GM21515 (cell line): Measurements from ENCODE around the gene KRT16.
"Not testable (repeated sequence)": the region's sequence is repeated elsewhere in the genome, so short reads cannot be mapped to it uniquely, and the experiment has no call there.

Experiments
- ATAC-seq: cut with Tn5 transposase; IDR thresholded peaks from one replicate; pipeline ENCODE4 v1.9.1; 2021; ENCODE audit not compliant: unreplicated experiment

The KRT16 gene

GRCh38 chr17:41617136-41617535 lies 4.6 kb upstream of the KRT16 start:
- ATAC-seq, result no peak

GRCh38 chr17:41616486-41616885 lies 3.9 kb upstream of the KRT16 start:
- ATAC-seq, result not testable (repeated sequence)

DNA sequence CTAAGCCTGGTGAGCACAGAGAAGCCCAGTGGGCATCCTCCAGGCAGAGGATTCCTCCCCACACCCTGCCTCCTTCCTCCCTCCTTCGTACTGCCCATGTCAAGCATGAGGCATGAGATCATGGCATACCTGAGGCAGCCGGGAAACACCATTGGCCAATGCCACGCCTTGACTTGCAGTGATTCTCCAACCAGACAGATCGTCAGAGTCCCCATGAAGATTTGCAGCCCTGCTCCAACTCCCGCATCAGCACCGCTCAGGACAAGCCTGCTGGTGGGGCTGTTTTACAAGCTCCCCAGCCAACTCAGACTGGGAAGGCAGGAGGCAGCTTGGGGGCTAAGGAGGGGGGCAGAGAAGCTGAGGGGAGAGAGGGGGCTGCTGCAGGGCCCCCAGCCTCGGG lies 2.9 kb upstream of the KRT16 start:
- no peak for ATAC-seq

DNA sequence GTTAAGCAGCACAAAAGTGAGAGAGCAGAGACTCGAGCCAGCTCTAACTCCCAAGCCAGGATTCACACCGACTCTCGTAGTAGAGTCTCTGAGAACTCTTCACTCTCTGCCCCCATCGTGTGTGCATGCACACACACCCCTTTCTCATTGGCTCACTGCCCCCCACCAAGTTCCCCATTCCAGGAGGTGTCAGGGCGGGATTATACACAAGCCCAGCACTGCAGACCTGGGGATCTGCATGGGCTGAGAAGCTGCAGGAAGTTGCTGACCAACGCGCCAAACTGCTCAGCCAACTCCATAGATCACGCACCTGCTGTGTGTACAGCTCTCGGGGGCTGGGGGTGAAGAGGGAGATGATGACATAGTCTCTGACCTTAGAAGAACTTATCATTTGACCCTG lies 2.2 kb upstream of the KRT16 start:
- not testable (repeated sequence) for ATAC-seq

GRCh38 chr17:41614098-41614497 lies 1.5 kb upstream of the KRT16 start:
- ATAC-seq, result no peak

DNA sequence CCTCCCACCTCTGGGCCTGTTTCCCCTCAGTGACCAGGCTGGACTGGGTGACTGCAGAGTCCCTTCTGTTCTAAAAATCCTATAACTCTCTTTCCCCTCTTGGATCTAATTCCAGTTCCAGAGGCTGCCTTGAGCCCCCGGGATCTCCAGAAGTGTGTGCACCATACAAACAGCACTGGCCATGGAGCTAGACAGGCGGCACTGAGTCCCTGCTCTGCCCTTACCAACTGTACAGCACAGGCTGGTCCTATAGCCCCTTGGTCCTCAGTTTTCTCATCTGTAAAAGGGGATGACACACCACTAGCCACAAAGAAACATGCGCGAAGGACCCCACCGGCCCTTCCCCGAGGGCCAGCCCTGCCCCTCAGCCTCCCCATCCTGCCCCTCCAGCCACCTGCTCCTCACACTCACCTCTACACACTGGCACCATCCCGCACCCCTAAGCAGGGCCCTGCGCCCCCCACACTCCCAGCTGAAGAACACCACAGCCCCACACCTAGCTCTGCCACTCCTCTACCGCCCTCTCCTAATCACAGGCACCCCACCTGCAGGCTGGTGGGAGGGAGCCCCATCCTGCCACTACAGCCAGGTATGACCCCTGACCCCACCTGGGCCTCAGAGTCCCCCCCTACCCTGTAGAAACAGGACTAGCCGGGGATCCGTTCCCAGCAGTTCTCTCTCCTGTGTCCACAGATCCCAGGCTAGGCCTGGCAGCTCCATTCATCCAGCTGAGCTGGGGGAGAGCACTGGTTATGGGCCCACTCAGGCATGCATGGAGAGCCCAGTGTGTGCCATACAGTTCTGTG lies 913 bp upstream of the KRT16 start:
- no peak for ATAC-seq

DNA sequence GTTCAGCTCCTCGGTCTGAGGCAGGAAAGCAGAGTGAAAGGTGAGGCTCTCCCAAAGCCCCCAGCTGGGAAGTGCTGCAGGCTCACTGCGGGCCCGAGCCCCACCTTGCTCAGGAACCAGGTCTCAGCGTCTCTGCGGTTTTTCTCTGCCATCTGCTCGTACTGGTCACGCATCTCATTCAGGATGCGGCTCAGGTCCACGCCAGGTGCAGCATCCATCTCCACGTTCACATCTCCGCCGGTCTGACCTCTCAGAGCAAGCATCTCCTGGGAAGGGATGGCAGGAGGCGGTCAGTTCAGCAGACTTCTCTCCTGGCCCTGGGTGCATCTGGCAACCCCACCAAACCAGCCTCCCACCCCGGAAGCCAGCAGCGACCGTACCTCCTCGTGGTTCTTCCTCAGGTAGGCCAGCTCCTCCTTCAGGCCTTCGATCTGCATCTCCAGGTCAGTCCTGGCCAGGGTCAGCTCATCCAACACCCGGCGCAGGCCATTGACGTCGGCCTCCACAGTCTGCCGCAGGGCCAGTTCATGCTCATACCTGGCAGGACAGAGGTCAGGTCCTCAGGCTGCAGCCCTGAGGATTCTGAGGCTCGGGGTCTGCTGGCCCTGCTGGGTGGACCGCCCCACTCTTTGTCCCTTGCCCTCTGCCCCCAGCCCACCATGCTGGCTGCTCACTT lies 1.5 kb downstream of the KRT16 start:
- no peak for ATAC-seq

GRCh38 chr17:41610061-41610517 lies 2.5 kb downstream of the KRT16 start:
- ATAC-seq, result not testable (repeated sequence)

- not testable (repeated sequence) for ATAC-seq
Measured at GRCh38 chr17:41606930-41607329, 5.6 kb downstream of the KRT16 start.

DNA sequence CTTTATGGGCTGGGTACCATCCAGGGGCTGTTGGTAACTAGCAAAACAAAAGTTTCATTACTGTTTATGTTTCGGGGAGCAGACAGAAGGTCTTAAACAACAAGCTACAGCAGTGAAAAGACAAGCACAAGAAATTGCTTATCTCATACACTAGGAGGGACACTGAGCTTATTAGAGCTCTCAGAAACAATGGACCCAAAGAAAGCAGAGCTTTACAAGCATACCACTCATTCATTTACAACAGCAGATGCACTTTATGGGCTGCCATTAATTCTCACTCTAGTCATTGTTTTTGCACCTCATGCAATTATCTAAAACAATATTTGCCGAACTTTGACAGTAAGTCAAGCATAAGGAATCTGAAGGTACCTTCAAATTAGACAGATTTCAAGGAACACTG lies 10.0 kb downstream of the KRT16 start:
- ATAC-seq, result no peak

DNA sequence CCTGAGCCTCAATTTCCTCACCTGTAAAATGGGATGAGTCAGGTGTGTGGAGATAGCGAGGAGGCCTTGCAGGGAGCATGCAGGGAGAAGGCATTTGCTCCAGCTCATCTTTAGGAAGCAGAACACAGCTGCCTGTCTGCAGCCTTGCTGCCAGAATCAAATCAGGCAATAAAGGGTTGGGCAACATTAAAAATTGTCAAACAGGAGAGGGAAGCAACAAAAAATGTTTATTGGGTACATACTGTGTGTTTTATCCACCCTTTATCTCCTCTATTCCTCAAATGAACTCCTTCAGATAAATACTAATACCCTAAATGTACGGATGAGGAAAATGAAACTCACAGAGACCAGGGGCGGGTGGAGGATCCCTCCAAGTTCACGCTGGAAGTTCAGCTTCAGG lies 12.2 kb downstream of the KRT16 start:
- no peak for ATAC-seq

- ATAC-seq, result no peak
Measured at GRCh38 chr17:41599680-41600079, 12.9 kb downstream of the KRT16 start.

DNA sequence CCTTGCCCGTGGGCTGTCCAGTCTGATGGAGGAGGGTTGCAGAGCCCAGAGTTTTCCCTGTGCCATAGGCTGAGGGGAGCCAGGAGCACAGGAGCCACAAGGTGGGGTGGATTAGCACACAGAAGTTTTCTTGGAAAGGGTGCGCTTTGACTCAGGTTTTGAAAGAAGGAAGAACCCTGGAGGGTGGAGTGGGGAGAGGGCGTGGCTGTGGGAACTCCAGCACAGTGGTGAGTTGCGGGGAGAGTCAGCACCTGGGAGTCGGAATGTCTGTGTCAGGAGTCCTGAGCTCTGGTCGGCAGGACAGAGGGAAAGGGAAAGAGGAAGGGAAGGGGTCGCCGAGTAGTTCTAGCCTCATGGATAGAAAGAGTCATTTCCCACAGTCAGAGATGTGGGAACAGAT lies 17.0 kb downstream of the KRT16 start:
- no peak for ATAC-seq

DNA sequence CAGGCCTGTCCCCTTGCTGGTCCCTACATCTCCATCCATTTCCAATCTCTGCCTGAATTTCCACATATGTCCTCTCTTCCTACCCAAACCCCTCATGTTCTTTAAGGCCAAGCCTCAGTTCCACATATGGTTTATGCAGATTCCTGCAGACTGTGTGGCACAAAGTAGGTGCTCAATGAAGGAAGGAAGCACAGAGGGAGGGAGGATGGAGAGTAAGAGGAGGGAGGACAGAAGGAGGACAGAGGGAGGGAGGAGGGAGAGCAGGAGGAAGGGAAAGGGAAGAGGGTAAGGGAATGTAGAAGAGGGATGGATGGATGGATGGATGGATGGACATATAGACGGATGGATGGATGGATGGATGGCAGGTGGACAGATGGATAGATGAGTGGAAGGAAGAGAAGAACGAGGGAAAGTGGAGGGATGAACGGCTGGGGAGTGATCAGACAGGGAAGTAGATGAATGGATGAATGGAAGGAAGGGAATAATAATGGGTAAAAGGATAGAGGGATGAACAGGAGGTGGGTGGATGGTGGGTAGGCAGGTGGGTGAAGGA lies 18.1 kb downstream of the KRT16 start:
- ATAC-seq, result no peak

DNA sequence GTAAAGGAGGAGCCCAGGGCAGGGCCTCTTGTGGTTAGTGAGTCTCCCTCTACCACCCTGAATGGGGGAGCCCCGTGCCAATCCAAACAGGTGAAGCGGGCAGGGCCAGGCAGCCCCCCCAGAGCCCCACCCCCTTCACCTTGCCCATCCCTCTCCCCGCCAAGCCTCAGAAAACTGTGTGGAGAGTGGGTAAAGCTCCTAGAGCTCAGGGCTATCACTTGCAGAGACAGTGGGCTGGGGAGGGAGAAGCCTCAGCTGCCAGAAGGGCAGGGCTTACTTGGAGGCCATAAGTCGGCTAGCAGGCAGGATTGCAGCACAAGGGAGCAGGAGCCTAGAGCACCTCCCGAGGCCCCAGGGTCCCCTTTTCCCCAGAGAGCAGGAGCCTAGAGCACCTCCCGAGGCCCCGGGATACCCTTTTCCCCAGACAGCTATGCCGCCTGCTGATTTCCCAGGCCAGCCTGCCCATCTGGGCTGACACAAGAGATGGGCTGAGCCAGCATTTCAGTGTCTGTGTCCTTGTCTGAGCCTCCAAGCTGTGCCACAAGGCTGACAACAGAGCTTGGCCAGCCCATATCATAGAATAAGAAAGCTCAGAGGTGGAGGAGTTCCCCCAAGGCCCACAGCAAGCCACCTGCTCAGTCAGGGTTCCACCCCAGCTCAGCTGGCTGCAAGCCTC lies 19.1 kb downstream of the KRT16 start:
- no peak for ATAC-seq

- no peak for ATAC-seq
Measured at GRCh38 chr17:41592601-41593305, 19.8 kb downstream of the KRT16 start.

GRCh38 chr17:41589301-41589700 lies 23.3 kb downstream of the KRT16 start:
- no peak for ATAC-seq

- ATAC-seq, result no peak
Measured at GRCh38 chr17:41588126-41588810, 24.3 kb downstream of the KRT16 start.

DNA sequence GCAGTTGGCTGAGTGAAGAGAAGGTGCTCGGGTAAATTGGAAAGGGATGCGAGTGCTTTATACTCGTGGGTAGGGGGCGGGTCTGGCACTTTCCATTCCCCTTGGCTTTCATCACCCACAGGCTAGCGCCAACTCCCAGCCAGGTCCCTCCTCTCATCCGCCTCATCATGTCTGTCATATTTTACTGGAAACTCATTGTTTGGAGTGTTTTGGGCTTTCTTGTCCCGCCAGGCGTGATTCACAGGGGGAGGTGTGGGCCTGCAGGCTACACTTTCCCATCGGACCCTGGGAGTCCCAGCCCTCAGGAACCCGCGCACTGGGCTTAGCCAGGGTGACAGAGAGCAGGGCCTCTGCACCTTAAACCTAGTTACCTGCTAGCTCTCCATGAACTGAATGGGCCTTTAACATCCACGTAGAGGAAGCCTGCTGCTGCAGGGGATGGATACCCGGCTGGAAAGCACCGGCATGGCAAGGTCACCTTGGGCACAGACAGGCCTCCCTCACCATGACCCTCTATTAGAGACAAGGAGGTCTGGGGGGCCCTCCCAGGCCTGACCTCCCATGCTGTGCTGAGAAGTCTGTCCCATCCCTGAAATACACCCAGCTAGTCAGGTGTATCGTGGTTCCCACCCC lies 25.6 kb downstream of the KRT16 start, which contains the start of gene KRT14:
KRT14 (minus strand) TSS at position 33 of the 633 bp plus-strand sequence. CDS start 61 bp downstream, outside the sequence.
- ATAC-seq, result no peak
